GM19043 (cell line): ENCODE results near the gene WHRN.
A peak's percentile ranks its signal among the peaks of the same experiment; 100 is the strongest.

Experiments used
- ATAC-seq: cut with Tn5 transposase; IDR thresholded peaks from one replicate; pipeline ENCODE4 v1.9.1; 2021; ENCODE audit warnings: low read depth; ENCODE audit not compliant: unreplicated experiment

WHRN gene

DNA sequence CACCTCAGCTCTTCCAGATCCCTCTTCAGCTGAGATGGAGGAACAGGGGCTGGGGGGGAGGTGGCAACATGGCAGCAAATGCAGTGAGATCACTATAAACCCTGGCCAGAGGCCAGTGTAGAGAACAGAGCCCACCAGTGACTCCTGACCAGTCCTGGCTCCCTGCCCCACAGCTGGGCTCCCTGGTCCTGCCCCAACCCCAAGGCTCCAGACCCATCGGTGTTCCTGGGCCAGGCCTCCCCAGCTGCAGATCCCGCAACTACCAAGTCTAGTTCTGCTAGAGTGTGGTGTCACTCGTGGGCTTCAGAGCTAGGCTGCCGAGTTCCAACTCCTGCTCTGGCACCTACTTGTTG lies 134.3 kb downstream of the WHRN start:
- no peak for ATAC-seq

DNA sequence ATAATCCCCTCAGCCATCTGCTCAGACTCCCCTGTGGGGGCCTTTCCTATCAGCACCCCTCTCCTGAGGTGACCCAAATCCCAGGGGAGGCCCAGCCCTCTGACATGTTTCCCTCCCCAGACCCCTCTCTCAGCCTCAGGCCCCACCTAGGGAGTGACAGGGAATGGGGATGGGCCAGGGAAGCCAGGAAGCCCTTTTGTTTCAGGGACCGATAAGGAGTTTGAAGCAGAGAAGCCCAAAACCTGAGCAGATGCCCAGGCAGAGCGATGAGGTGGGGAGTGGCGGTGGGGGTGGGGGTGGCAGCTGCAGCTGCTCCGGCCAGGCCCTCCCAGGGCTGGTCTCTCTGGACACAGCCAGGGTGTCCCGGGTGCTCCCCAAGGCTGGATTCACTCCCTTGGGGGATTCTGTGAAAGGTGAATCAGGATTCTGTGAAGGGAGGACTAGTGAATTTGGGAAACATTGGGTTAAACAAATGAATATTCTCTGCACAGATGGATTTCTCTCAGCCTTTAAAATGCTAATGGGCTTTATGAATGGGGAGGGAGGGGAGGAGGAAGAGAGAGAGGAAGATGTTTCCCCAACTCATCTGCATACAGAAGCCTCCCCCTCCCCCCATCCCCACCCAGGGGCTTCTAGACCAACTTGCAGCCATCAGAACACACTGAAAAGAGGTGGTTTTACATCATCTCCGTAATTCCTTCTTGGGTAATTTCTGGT lies 134.9 kb downstream of the WHRN start:
- no peak for ATAC-seq

DNA sequence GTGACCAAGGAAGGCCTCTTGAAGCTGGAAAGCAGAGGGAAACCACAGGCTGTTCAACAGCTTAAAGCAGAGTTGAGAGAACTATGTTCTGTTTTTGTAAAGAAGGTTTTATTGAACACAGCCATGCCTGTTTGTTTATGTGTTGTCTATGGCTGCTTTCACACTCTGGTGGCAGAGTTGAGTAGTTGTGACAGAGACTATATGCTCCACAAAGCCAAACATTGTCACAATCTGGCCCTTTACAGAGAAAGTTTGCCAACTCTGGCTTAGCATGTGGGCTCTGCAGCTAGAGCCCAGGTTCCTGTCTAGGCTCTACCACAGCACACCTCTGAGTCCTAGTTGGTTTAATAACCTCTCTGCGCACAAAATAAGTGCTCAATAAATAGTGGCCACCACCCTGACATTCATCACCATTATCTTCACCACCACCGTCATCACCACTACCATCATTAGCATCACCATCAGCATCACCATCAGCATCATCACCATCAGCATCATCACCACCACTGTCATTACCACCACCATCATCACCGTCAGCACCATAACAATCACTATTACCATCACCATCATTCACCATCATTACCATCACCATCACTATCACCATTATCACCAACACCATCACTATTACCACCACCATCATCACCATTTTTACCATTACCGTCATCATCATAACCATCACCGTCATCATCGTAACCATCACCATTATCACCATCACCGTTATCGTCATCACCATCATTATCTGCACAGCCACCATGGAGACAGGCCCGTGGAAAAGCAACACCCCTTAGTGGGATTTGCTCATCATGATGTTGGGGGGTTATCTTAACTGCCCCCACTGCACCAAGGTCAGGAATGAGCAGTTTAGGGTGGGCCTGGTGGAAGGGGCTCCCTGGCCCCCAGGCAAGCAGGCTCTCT lies 135.8 kb downstream of the WHRN start:
- no peak for ATAC-seq

DNA sequence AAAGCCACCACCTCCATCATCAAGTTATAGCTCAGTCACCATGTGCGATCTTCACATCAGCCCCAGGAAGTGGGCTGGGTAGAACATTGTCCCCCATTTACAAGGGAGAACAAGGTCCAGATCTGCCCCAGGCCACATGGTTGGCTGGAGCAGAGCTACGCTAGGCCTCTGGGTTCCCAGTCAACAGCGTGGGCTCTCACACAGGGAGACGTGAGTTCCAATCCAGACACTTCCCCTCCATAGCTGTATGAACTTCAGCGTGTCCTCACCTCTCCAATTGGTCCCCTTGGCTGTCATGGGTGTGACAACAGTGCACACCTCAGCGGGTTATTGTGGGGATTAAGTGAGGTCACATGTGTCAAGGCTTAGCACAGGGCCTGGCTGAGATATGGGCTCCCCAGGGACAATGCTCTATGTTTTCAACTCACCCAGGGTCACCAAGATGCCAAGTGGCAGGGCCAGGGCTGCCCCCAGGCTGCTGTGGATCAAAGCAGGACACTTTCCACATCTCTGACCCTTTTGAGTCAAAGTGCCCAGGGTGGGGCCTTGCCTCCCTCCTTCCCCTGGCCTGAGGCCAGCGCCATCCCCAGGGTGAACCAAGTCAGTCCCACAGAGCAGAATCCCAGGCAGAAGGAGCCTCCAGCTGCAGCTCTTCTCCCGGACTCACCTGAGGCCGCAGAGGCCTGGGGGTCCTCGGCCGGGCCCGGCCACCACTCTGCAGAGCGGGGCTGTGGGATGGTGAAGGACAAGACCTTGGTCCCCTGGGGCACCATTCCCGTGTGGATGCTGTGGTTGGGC lies 137.3 kb downstream of the WHRN start:
- ATAC-seq = no peak

DNA sequence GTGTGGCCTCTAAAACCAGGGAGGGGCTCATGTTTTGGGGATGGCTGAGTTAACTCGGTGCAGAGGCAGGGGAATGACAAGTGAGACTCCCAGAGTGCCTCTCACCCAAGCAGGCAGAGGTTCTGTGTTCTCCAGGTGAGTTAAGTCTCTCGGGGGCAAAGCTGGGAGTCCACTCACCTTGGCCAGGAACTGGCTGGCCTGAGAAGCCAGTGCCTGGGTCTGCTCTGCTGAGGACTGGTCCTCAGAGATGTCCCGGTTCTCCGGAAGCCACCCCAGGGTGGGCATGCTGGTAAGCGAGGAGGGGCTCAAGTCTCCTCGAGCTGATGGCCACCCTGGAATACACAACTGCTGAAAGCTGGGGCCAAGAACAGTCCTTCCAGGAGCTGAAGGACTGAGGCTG lies 137.9 kb downstream of the WHRN start:
- ATAC-seq = no peak

DNA sequence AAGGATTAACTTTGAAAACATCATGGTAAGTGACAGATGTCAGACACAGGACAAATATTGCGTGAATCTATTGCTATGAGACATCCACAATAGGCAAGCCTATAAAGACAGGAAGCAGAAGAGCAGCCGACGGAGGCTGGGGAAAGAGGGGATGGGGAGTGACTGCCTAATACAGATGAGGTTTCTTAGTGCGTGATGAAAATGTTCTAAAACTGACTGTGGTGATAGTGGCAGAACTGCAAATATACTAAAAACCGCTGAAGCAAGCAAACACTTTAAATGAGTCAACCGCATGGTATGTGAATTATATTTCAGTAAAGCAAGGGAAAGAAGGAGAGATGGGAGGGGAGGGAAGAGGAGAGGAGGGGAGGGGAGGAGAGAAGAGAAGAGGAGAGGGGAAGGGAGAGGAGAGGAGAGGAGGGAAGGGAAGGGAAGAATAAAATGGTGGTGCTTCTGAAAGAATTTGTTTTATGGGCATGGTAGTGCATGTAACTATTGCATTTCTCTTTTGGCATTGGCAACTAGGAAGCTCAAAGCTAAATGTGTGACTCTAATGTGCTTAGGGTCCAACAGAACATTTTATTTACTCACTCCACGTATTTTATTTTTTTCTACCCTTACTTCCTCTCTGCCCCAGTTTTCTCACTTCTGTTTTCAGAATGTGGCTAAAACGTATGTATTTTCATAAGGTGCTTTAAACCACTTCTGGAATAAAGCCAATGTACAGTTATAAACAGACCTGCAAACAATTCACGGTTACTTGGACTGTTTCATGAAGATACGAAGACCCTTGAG lies 138.7 kb downstream of the WHRN start:
- ATAC-seq = peak; percentile 53

DNA sequence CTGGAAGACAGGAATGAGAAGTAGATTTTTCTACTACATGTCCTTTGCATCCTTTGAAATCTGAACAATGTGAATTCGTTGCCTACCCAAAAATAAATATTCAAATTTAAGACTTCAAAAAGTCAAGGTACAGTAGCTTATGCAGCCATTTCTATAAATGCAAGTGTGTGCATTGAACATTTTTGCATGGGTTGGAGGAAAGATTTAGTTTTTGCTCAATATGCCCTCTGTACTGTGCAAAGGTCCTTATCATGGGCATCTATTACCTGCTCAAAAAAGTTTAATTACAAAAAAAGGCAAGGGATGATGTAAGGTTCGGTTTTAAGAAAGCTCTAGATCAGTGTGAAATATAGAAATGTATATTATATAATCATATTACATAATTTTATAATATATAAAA lies 140.1 kb downstream of the WHRN start:
- ATAC-seq = no peak

DNA sequence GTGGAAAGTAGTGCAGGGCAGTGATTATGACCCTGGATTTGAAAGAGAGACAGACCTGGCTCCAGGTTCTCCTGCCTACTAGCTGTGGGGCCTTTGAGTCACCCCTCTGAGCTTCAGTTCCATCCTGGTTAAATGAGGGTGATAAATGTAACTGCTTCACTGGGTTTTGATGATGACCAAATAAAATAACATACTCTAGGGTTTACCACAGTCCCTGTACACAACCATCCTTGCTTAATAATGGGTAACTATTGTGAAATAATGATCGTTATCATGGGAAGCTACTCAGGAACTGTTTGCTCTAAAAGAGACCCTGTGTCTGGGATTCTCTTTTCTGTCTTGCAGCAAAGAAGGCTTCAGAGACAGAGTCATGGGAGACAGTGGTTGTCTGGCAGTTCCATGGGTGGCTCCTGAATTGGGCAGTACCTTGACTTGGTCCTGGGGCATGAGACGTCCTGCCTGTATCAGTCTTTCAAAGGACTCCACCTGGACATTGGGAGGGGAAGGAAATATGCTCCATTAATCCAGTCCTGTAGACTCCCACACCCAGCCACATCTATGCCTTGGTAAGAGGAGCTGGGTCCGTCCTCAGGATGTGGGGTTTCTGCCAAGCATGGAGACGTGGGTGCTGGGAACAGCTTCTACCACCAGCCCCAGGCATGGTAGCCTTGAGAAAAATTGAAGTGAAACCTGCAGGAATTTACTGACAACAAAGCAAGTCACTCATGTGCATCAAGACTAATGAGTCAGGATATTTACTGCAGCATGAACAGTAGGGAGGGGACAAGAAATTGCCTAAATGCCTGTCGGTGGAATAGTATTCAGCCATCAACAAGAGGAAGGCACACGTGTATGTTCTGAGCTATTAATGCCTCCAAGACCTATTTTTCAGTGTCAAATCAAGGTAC lies 140.9 kb downstream of the WHRN start:
- ATAC-seq = no peak

DNA sequence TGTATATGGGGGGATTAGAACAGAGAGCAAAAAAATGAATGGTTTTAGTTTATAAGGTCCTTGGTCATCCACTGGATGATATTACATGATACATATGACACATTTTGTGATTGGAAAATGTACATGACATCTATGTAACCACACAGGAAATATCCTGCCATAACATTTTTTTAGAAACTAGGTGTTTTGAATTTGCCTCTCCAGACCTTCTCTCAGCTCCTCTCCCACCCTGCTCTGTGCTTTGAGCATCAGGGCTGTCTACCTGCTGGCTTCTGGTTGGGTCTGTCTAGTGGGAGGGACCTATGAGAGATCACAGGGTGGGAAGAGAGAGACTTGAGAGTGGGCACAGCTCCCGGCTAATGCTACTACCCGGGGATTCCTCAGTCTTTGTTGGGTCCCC lies 141.8 kb downstream of the WHRN start:
- no peak for ATAC-seq

DNA sequence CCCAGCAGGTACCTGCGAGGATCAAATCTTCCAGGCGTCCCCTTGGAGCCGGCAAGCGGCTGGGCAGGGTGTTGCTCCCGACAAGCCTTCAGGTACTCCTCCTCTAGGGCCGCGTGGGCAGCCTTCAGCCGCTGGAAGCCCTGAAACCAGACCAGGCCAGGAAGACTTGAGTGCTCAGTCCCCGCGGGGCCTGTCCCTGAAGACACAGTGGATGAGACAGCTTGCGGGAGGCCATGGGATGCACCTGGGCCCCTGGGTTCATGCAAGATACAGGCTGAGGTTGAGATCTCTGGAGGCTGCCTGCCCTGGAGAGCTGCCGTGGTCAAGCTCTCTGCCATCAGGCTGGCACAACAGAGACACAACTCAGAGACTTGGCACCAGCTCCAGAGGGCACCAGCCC lies 142.9 kb downstream of the WHRN start:
- no peak for ATAC-seq

DNA sequence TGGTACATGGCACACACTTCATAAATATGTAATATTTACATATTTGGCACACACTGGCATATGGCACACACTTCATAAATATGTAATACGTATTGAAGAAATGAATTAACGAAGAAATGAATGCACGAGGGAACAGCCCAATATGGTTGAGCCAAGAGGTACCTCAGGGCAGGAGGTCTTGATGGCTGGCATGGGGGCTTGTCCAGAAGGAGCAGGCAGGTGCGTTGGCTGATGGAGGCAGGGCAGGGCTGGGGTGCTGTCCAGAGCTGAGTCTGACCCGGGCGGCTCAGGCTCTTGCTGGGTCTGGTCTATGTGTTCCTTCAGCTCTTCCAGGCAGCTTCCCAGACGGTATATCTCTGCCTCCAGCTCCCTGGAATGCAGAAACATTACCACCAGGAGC lies 143.7 kb downstream of the WHRN start:
- no peak for ATAC-seq

DNA sequence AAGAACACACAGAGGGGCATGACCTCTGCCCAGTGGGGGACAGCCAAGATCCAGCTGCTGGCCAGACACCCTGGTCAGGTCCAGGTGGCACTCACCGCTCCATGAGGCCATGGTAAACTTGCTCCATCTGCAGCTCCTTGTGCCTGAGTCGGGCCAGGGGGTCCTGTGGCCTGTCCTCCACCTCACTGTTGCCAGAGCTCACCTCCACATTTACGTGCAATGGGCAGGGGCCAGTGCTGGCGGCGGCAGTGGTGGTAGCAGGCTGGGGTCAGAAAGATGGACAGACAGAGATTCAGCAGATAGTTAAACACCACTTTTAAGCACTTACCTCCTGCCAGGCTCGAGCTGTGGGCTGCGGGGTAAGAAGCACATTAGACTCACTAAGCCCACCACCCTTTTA lies 145.5 kb downstream of the WHRN start:
- no peak for ATAC-seq

DNA sequence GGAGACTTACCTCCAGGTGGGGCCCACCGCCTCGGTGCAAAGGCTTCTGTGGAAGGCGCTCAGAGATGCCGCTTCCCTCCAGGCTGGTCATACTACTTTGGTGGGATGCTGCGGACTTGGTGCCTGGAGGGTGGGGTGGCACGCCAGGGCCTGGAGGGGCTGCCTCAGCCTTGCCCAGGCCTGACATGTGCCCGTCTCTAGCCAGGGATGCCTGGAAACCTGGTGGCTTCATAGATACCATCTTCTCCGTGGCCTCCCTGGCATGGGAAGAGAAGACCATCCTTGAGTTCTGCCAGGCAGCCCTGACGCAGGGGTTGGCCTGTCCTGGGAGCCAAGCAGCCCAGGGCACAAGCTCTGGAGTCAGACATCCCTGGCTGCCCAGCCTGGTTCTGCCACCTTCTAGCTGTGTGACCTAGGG lies 147.4 kb downstream of the WHRN start:
- ATAC-seq = no peak

DNA sequence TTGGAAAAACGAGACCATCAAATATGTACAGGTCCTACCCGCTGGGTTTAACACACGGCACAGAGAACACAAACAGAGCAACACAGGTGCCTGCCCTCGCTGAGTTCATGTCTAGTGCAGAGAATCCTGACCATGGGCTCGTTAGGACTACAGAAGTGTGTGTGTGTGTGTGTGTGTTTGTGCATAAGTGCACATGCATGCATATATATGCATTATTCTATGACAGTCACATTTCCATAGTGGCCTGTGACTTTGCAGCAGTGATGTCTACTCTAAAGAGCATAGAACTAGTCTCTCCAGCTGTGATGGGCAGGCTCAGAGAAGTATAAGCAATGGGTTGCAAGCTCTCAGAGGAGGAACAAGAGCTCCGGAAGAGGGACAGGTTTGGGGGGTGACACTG lies 147.9 kb downstream of the WHRN start:
- no peak for ATAC-seq

DNA sequence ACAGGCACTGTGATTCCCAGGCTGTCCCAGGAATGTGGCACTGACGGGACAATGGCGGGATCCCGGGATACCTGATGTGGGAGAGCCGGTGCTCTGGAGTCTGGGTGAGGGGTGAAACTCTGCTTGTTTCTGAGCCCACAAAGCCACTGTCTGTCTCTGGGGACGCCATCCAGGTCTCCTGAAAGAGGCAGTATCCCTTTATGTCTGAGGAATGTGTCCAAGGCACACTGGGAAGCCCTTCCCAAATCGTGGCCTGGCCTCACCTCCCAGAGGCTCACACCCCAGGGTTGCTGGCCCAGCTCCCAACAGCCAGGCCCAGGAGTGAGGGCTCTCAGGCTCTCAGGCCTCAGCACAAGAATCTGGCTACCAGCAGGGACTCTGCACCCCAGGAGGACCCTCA lies 148.5 kb downstream of the WHRN start:
- no peak for ATAC-seq

DNA sequence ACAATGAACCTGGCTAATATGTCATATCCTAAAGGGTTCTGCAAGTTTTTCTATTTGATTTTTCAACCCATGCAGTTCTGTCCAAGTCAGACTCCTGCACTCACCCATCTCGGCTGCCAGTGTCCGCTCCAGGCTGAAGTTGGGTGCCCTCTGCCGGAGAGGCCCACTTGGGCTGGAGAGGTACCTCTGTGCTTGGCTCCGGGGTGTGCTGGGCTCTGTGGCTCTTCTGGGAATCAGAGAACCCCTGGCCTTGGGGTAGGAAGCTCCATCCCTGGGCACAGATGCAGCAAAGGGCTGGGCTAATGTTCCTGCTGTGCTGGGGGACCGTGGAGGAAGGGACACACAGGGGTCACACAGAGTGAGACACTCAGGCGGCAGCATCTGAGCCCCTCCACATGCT lies 149.5 kb downstream of the WHRN start:
- ATAC-seq = no peak
